ENCODE results near the gene MYO18B.

The MYO18B gene

GRCh38 chr22:25888399-25889054 is 146.5 kb downstream of the MYO18B start:
- no peak overlapping the region for H3K4me3 ChIP-seq (ENCODE audit: insufficient read depth, low read depth, low read length, poor library complexity, severe bottlenecking)
- no peak overlapping the region for H3K27ac ChIP-seq (ENCODE audit: insufficient read depth, low read length, poor library complexity, severe bottlenecking)
- no peaks in the 10 kb centered on the region for H3K9me3 ChIP-seq (ENCODE audit: control insufficient read depth, low read length)
- DNase-seq, result no peak
- H3K4me1 ChIP-seq (ENCODE audit: control insufficient read depth, insufficient read depth, low read length, poor library complexity, severe bottlenecking), result no peaks in the 10 kb centered on the region
- peaks cover 2% of the 10 kb centered on the region for H3K27me3 ChIP-seq (replicated peaks; ENCODE audit: control insufficient read depth, insufficient read depth, low read length, poor library complexity, severe bottlenecking)
- H3K36me3 ChIP-seq (ENCODE audit: control insufficient read depth, insufficient read depth, low read length), result no peaks in the 10 kb centered on the region

GRCh38 chr22:25890651-25891050 is 148.7 kb downstream of the MYO18B start:
- Histone ChIP-seq H3K9me3 (ENCODE audit: control insufficient read depth, low read length) (no peaks in the 10 kb centered on the region), H3K4me3 (ENCODE audit: insufficient read depth, low read depth, low read length, poor library complexity, severe bottlenecking) (no peak overlapping the region), H3K27ac (ENCODE audit: insufficient read depth, low read length, poor library complexity, severe bottlenecking) (no peak overlapping the region), H3K36me3 (ENCODE audit: control insufficient read depth, insufficient read depth, low read length) (no peaks in the 10 kb centered on the region), H3K27me3 (replicated peaks; ENCODE audit: control insufficient read depth, insufficient read depth, low read length, poor library complexity, severe bottlenecking) (peaks cover 2% of the 10 kb centered on the region), H3K4me1 (ENCODE audit: control insufficient read depth, insufficient read depth, low read length, poor library complexity, severe bottlenecking) (no peaks in the 10 kb centered on the region)
- DNase-seq, result no peak

- H3K4me1 ChIP-seq (ENCODE audit: control insufficient read depth, insufficient read depth, low read length, poor library complexity, severe bottlenecking), result no peaks in the 10 kb centered on the region
- H3K27me3 ChIP-seq (replicated peaks; ENCODE audit: control insufficient read depth, insufficient read depth, low read length, poor library complexity, severe bottlenecking), result peaks cover 2% of the 10 kb centered on the region
- DNase-seq, result no peak
- no peaks in the 10 kb centered on the region for H3K9me3 ChIP-seq (ENCODE audit: control insufficient read depth, low read length)
- H3K36me3 ChIP-seq (ENCODE audit: control insufficient read depth, insufficient read depth, low read length), result no peaks in the 10 kb centered on the region
- no peak overlapping the region for H3K27ac ChIP-seq (ENCODE audit: insufficient read depth, low read length, poor library complexity, severe bottlenecking)
- no peak overlapping the region for H3K4me3 ChIP-seq (ENCODE audit: insufficient read depth, low read depth, low read length, poor library complexity, severe bottlenecking)
Observed at GRCh38 chr22:25892678-25893077, 150.7 kb downstream of the MYO18B start.

GRCh38 chr22:25895678-25896077 is 153.7 kb downstream of the MYO18B start:
- no peak for DNase-seq
- Histone ChIP-seq H3K4me1 (ENCODE audit: control insufficient read depth, insufficient read depth, low read length, poor library complexity, severe bottlenecking) (no peaks in the 10 kb centered on the region), H3K9me3 (ENCODE audit: control insufficient read depth, low read length) (no peaks in the 10 kb centered on the region), H3K27me3 (replicated peaks; ENCODE audit: control insufficient read depth, insufficient read depth, low read length, poor library complexity, severe bottlenecking) (peaks cover 2% of the 10 kb centered on the region), H3K36me3 (ENCODE audit: control insufficient read depth, insufficient read depth, low read length) (no peaks in the 10 kb centered on the region), H3K4me3 (ENCODE audit: insufficient read depth, low read depth, low read length, poor library complexity, severe bottlenecking) (no peak overlapping the region), H3K27ac (ENCODE audit: insufficient read depth, low read length, poor library complexity, severe bottlenecking) (no peak overlapping the region)

GRCh38 chr22:25896098-25896497 is 154.1 kb downstream of the MYO18B start:
- Histone ChIP-seq H3K27me3 (replicated peaks; ENCODE audit: control insufficient read depth, insufficient read depth, low read length, poor library complexity, severe bottlenecking) (peaks cover 2% of the 10 kb centered on the region), H3K9me3 (ENCODE audit: control insufficient read depth, low read length) (no peaks in the 10 kb centered on the region), H3K4me1 (ENCODE audit: control insufficient read depth, insufficient read depth, low read length, poor library complexity, severe bottlenecking) (no peaks in the 10 kb centered on the region), H3K27ac (ENCODE audit: insufficient read depth, low read length, poor library complexity, severe bottlenecking) (no peak overlapping the region), H3K4me3 (ENCODE audit: insufficient read depth, low read depth, low read length, poor library complexity, severe bottlenecking) (no peak overlapping the region), H3K36me3 (ENCODE audit: control insufficient read depth, insufficient read depth, low read length) (no peaks in the 10 kb centered on the region)
- DNase-seq, result no peak

GRCh38 chr22:25896592-25896991 is 154.6 kb downstream of the MYO18B start:
- no peak for DNase-seq
- Histone ChIP-seq H3K27ac (ENCODE audit: insufficient read depth, low read length, poor library complexity, severe bottlenecking) (no peak overlapping the region), H3K9me3 (ENCODE audit: control insufficient read depth, low read length) (no peaks in the 10 kb centered on the region), H3K4me3 (ENCODE audit: insufficient read depth, low read depth, low read length, poor library complexity, severe bottlenecking) (no peak overlapping the region), H3K4me1 (ENCODE audit: control insufficient read depth, insufficient read depth, low read length, poor library complexity, severe bottlenecking) (no peaks in the 10 kb centered on the region), H3K36me3 (ENCODE audit: control insufficient read depth, insufficient read depth, low read length) (no peaks in the 10 kb centered on the region), H3K27me3 (replicated peaks; ENCODE audit: control insufficient read depth, insufficient read depth, low read length, poor library complexity, severe bottlenecking) (no peaks in the 10 kb centered on the region)

GRCh38 chr22:25898707-25899365 is 156.8 kb downstream of the MYO18B start:
- Histone ChIP-seq H3K36me3 (ENCODE audit: control insufficient read depth, insufficient read depth, low read length) (no peaks in the 10 kb centered on the region), H3K27me3 (replicated peaks; ENCODE audit: control insufficient read depth, insufficient read depth, low read length, poor library complexity, severe bottlenecking) (no peaks in the 10 kb centered on the region), H3K4me3 (ENCODE audit: insufficient read depth, low read depth, low read length, poor library complexity, severe bottlenecking) (no peak overlapping the region), H3K4me1 (ENCODE audit: control insufficient read depth, insufficient read depth, low read length, poor library complexity, severe bottlenecking) (no peaks in the 10 kb centered on the region), H3K27ac (ENCODE audit: insufficient read depth, low read length, poor library complexity, severe bottlenecking) (no peak overlapping the region), H3K9me3 (ENCODE audit: control insufficient read depth, low read length) (no peaks in the 10 kb centered on the region)
- no peak for DNase-seq

GRCh38 chr22:25899566-25899965 is 157.6 kb downstream of the MYO18B start:
- H3K36me3 ChIP-seq (ENCODE audit: control insufficient read depth, insufficient read depth, low read length), result no peaks in the 10 kb centered on the region
- no peaks in the 10 kb centered on the region for H3K27me3 ChIP-seq (replicated peaks; ENCODE audit: control insufficient read depth, insufficient read depth, low read length, poor library complexity, severe bottlenecking)
- no peak for DNase-seq
- no peaks in the 10 kb centered on the region for H3K4me1 ChIP-seq (ENCODE audit: control insufficient read depth, insufficient read depth, low read length, poor library complexity, severe bottlenecking)
- H3K4me3 ChIP-seq (ENCODE audit: insufficient read depth, low read depth, low read length, poor library complexity, severe bottlenecking), result no peak overlapping the region
- no peaks in the 10 kb centered on the region for H3K9me3 ChIP-seq (ENCODE audit: control insufficient read depth, low read length)
- H3K27ac ChIP-seq (ENCODE audit: insufficient read depth, low read length, poor library complexity, severe bottlenecking), result no peak overlapping the region

- H3K36me3 ChIP-seq (ENCODE audit: control insufficient read depth, insufficient read depth, low read length), result no peaks in the 10 kb centered on the region
- no peaks in the 10 kb centered on the region for H3K4me1 ChIP-seq (ENCODE audit: control insufficient read depth, insufficient read depth, low read length, poor library complexity, severe bottlenecking)
- no peak overlapping the region for H3K27ac ChIP-seq (ENCODE audit: insufficient read depth, low read length, poor library complexity, severe bottlenecking)
- H3K4me3 ChIP-seq (ENCODE audit: insufficient read depth, low read depth, low read length, poor library complexity, severe bottlenecking), result no peak overlapping the region
- no peak for DNase-seq
- no peaks in the 10 kb centered on the region for H3K27me3 ChIP-seq (replicated peaks; ENCODE audit: control insufficient read depth, insufficient read depth, low read length, poor library complexity, severe bottlenecking)
- H3K9me3 ChIP-seq (ENCODE audit: control insufficient read depth, low read length), result no peaks in the 10 kb centered on the region
Observed at GRCh38 chr22:25900390-25900789, 158.4 kb downstream of the MYO18B start.

GRCh38 chr22:25900880-25901279 is 158.9 kb downstream of the MYO18B start:
- no peaks in the 10 kb centered on the region for H3K9me3 ChIP-seq (ENCODE audit: control insufficient read depth, low read length)
- no peak overlapping the region for H3K4me3 ChIP-seq (ENCODE audit: insufficient read depth, low read depth, low read length, poor library complexity, severe bottlenecking)
- no peaks in the 10 kb centered on the region for H3K4me1 ChIP-seq (ENCODE audit: control insufficient read depth, insufficient read depth, low read length, poor library complexity, severe bottlenecking)
- no peaks in the 10 kb centered on the region for H3K36me3 ChIP-seq (ENCODE audit: control insufficient read depth, insufficient read depth, low read length)
- DNase-seq, result no peak
- H3K27me3 ChIP-seq (replicated peaks; ENCODE audit: control insufficient read depth, insufficient read depth, low read length, poor library complexity, severe bottlenecking), result no peaks in the 10 kb centered on the region
- no peak overlapping the region for H3K27ac ChIP-seq (ENCODE audit: insufficient read depth, low read length, poor library complexity, severe bottlenecking)

Data from effector memory CD4-positive, alpha-beta T cell (primary cell).